Adrenal gland (tissue), 19 donors: ENCODE results near the gene ALDH3B1. TPM values are rescaled to one million over a fixed set of nuclear protein-coding genes. Genes with fewer than 3 reads are reported as not detected.
A peak's percentile ranks its signal among the peaks of the same experiment; 100 is the strongest.
"Not testable (repeated sequence)": the region's sequence is repeated elsewhere in the genome, so short reads cannot be mapped to it uniquely, and the experiment has no call there.

ENCODE experiments used
- DNase-seq, 7 donors: peaks; one replicate each; pipeline ENCODE4 v3.0.0-alpha.2; 2019 to 2020
- H3K27ac ChIP-seq, 5 donors: fragments of 200-600 bp; sonication (generic) in 4 of 5; 1 replicate in 3 of 5; 2 replicates in 2 of 5; pipeline versions ENCODE4 v1.5.1 to v1.8.0; 2016 to 2020; ENCODE audit warnings: mild to moderate bottlenecking in 1 of 5
- H3K27me3 ChIP-seq: fragments of 200-600 bp; 2 replicates; pipeline ENCODE4 v1.8.0; 2021
- H3K36me3 ChIP-seq, 2 donors: fragments of 200-600 bp; replicated peaks in 1 of 2; 1 replicate in 1 of 2; 2 replicates in 1 of 2; pipeline versions ENCODE4 v1.5.1 to v1.8.0; 2018 to 2022
- H3K4me1 ChIP-seq, 2 donors: fragments of 200-600 bp; replicated peaks in 1 of 2; 1 replicate in 1 of 2; 2 replicates in 1 of 2; pipeline versions ENCODE4 v1.5.1 to v1.8.0; 2018 to 2021
- H3K4me3 ChIP-seq, 4 donors: fragments of 200-600 bp; sonication (generic) in 3 of 4; one replicate each; pipeline ENCODE4 v1.5.1; 2016 to 2018
- H3K9me3 ChIP-seq, 3 donors: fragments of 200-600 bp; sonication (generic) in 1 of 3; replicated peaks in 1 of 3; 1 replicate in 2 of 3; 2 replicates in 1 of 3; pipeline versions ENCODE4 v1.5.1 to v1.8.0; 2016 to 2021
- POLR2A ChIP-seq, 2 donors: fragments of 450-650 bp; IDR thresholded peaks; one replicate each; pipeline ENCODE4 v1.6.1; 2017; ENCODE audit warnings: antibody characterized with exemption in 2 of 2, mild to moderate bottlenecking in 2 of 2, moderate library complexity in 1 of 2
- WGBS, 4 donors: extraction: QIAGEN DNeasy Blood & Tissue Kit in 2 of 4; methylation state at CpG; one replicate each; pipeline versions ENCODE4 v1.1.5 to v1.1.7; 2013 to 2017; 5-methylcytosine and 5-hydroxymethylcytosine counted together
- intact Hi-C, 2 donors: fragments of 100-400 bp; cut with DNase I; formaldehyde crosslinking; loops; one replicate each; pipeline versions ENCODE4 v1.14.1 to v1.15.0; 2022 to 2023
- long read RNA-seq, 10 donors: library from polyadenylated mRNA in 3 of 10; unstranded in 2 of 10; stranded (forward) in 1 of 10; transcript quantifications; one replicate each; pipeline ENCODE4 v2.0.0 and lab custom pipeline, GENCODE V29; 2021 to 2026
- polyA plus RNA-seq, 3 donors: library from polyadenylated mRNA; stranded (reverse); fragments of 200-250 nt in 2 of 3; fragments of 350-450 nt in 1 of 3; fragmentation: Illumina TruSeq in 1 of 3; extraction: RNeasy Lipid Tissue Mini Kit (QIAGEN cat#74804) in 1 of 3; gene quantifications; one replicate each; pipeline ENCODE4 v1.2.3, GENCODE V29; 2013 to 2014
- total RNA-seq, 9 donors: library from RNA; depleted of rRNA in 4 of 9; stranded (reverse); fragments of >200 nt in 4 of 9; fragments of 120-200 nt in 1 of 9; fragmentation: NEBNext Ultra II Directional in 1 of 9; extraction: Animal tissue kit (Norgen Biotek cat#: 25700) in 1 of 9; gene quantifications; one replicate each; pipeline versions ENCODE4 v1.1.0 to v1.2.4, GENCODE V29; 2013 to 2023
- TF ChIP-seq, protein P1 (sequence below), 6 experiments: fragments of 450-650 bp in 4 of 6; fragments of 200-600 bp in 2 of 6; sonication (generic) in 1 of 6; IDR thresholded peaks; 1 replicate in 5 of 6; 2 replicates in 1 of 6; pipeline versions ENCODE4 v1.5.1 to v1.8.0; 2016 to 2021; ENCODE audit warnings: antibody characterized with exemption in 6 of 6, mild to moderate bottlenecking in 2 of 6, moderate library complexity in 1 of 6
- donor health status: healthy with polysubstance abuse.
- donor health status: Bipolar disorder and iron deficiency.
- donor health status: DM: yes; HTN: yes; CAD: no.
- donor health status: DM: no; HTN: no; CAD: no.
- donor health status: DM: no; HTN: no; CAD: no.
- donor health status: DM: yes; HTN: yes; CAD: no.

The ALDH3B1 gene, protein sequence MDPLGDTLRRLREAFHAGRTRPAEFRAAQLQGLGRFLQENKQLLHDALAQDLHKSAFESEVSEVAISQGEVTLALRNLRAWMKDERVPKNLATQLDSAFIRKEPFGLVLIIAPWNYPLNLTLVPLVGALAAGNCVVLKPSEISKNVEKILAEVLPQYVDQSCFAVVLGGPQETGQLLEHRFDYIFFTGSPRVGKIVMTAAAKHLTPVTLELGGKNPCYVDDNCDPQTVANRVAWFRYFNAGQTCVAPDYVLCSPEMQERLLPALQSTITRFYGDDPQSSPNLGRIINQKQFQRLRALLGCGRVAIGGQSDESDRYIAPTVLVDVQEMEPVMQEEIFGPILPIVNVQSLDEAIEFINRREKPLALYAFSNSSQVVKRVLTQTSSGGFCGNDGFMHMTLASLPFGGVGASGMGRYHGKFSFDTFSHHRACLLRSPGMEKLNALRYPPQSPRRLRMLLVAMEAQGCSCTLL
- total RNA-seq (10 to 100 TPM in 8 of 9 donors, under 1 TPM in 1; 0.72 to 70.3 (median 55.0) TPM), polyA plus RNA-seq (10 to 100 TPM; 24.4 to 35.4 (median 26.9) TPM)
- long read RNA-seq, donor 1 = 0 reads
- long read RNA-seq, donor 2 = 0 reads
- long read RNA-seq, donor 3 = 0 reads
- long read RNA-seq, donor 4, transcript ALDH3B1-201 (10 exons, 2,786 nt) = major isoform, 15 of 23 reads
- long read RNA-seq, donor 4, partial matches to known transcripts = 4 of 23 reads
- long read RNA-seq, donor 4, other reads (novel, unspliced or antisense) = 2 of 23 reads
- long read RNA-seq, donor 5, transcript ALDH3B1-201 (10 exons, 2,786 nt) = major isoform, 105 of 131 reads
- long read RNA-seq, donor 5, partial matches to known transcripts = 8 of 131 reads
- long read RNA-seq, donor 5, other reads (novel, unspliced or antisense) = 13 of 131 reads
- long read RNA-seq, donor 6, partial matches to known transcripts = 2 of 5 reads
- long read RNA-seq, donor 6, other reads (novel, unspliced or antisense) = 0 of 5 reads
- long read RNA-seq, donor 7 = 0 reads
- long read RNA-seq, donor 8 = 0 reads
- long read RNA-seq, donor 9 = 0 reads
- long read RNA-seq, donor 10 = 0 reads

DNA sequence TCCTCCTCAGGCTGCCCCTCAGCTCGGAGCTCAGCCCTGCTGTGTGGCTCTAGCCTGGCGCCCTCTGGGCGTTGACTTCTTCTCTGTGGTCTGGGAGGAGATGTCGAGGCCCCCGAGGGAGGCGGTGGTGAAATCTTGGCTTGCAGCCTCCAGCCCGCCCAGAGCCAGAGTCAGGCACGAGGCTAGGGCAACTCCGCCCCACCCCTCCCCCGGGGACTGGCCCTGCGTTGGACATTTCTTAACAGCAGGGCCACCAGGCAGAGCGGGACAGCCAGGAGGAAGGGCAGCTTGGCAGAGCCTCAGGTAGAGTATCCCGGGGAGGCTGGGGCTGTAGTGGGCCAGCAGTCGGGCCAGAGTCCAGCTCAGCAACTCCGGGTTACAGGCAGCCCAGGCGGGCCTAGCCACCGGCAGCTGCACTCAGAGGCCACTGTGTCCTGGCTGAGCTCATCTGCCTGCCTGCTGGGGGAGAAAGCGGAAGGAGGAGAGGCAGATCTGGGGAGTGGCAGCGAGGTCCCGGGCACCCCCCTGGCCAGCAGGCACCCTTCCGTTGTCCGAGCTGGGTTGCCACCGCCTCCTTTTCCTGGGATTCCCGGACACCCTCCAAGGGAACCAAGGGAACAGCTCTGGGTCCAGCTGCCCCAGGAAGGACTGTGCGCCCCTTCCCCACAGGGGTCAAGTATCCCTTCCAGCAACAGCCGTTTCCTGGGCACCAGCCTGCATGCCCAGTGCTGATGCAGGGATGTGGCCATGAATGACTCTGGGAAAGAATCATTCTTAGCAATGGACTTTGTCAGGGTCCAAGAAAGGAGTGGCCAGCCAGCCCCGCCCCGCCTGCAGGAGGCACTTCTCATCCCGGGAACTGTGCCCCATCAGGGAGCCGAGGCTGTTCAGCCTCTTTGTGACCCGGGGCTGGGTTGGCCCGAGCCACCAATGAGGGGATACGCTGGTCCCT is at the start of gene ALDH3B1:
Gene ALDH3B1, plus strand, starts transcription at position 238 of the 952 bp plus-strand sequence. CDS start 4,971 bp downstream, outside the sequence.
- Histone ChIP-seq H3K36me3 (no peaks in the 10 kb centered on the region), H3K27ac (peak within 1 kb of the TSS; percentile 90 to 99 (median 92)), H3K4me3 (peak within 1 kb of the TSS in 2 of 4 donors; percentile 10 to 51), H3K27me3 (no peaks in the 10 kb centered on the region), H3K9me3 (no peaks in the 10 kb centered on the region), H3K4me1 (peaks cover 51 to 68% of the 10 kb centered on the region in 2 donors)
- intact Hi-C loops = loop anchor here in 1 of 2 donors (10.0 kb wide), 1 partner anchor 194 kb away; no protein-coding TSS in a partner anchor
- DNase-seq = peak; percentile 88 to 98 (median 97)
- TF ChIP-seq, protein P1, sequence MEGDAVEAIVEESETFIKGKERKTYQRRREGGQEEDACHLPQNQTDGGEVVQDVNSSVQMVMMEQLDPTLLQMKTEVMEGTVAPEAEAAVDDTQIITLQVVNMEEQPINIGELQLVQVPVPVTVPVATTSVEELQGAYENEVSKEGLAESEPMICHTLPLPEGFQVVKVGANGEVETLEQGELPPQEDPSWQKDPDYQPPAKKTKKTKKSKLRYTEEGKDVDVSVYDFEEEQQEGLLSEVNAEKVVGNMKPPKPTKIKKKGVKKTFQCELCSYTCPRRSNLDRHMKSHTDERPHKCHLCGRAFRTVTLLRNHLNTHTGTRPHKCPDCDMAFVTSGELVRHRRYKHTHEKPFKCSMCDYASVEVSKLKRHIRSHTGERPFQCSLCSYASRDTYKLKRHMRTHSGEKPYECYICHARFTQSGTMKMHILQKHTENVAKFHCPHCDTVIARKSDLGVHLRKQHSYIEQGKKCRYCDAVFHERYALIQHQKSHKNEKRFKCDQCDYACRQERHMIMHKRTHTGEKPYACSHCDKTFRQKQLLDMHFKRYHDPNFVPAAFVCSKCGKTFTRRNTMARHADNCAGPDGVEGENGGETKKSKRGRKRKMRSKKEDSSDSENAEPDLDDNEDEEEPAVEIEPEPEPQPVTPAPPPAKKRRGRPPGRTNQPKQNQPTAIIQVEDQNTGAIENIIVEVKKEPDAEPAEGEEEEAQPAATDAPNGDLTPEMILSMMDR (IDR thresholded peaks at IDR 0.05) = peak in 1 of 6 experiments; percentile 19
- peak; percentile 67 to 93 for TF ChIP-seq POLR2A (IDR thresholded peaks at IDR 0.05)
- WGBS, 4 donors = 10 to 20% (median 13%) methylated on average over 9 to 33 of the region's 33 CpGs

DNA sequence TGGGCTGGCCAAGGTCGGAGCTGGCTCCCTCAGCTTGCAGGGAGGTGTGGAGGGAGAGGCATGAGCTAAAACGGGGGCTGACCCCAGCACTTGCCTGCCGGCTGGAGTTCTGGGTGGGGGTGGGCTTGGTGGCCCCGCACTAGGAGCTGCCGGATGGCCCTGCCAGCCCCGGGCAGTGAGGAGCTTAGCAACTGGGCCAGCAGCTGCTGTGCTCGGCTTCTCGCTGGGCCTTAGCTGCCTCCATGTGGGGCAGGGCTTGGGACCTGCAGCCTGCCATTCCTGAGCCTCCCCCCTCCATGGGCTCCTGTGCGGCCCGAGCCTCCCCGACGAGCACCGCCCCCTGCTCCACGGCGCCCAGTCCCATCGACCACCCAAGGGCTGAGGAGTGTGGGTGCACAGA is 46.9 kb upstream of the ALDH3B1 start:
- H3K36me3 ChIP-seq, H3K4me1 ChIP-seq, DNase-seq, H3K9me3 ChIP-seq, intact Hi-C loops, H3K4me3 ChIP-seq, H3K27ac ChIP-seq, H3K27me3 ChIP-seq: not testable (repeated sequence)
- WGBS, 4 donors = 58 to 95% (median 88%) methylated on average over 4 to 16 of the region's 16 CpGs; no CpG with 5 or more reads in 1 of the 4 donors

DNA sequence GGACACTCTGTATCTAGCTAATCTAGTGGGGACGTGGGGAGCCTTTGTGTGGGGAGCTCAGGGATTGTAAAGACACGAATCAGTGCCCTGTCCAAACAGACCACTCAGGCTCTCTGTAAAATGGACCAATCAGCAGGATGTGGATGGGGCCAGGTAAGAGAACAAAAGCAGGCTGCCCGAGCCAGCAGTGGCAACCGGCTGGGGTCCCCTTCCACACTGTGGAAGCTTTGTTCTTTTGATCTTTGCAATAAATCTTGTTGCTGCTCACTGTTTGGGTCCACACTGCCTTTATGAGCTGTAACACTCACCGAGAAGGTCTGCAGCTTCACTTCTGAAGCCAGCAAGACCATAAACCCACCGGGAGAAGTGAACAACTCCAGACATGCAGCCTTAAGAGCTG is 46.2 kb upstream of the ALDH3B1 start:
- DNase-seq, H3K27me3 ChIP-seq, H3K4me3 ChIP-seq, intact Hi-C loops, H3K27ac ChIP-seq, H3K9me3 ChIP-seq, H3K36me3 ChIP-seq, H3K4me1 ChIP-seq: not testable (repeated sequence)
- 35 to 61% (median 55%) methylated on average over 4 to 6 of the region's 6 CpGs for WGBS, 4 donors

DNA sequence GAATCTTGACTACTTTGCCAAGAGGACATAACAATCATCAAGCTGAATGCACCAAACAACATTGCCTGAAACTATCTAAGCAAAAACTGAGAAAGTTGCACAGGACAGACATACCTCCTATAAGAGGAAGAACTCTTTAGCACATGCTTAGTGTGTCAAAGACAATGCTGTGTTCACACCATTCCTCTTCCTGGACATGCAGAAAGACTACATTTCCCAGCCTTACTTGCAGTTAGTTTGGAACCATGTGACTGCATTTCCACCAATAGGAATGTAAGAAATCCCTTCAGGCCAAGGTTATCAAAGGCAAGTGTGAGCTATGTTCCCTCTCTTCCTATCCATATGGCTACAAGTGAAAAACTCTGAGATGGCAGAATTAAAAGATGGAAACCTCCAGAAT is 45.4 kb upstream of the ALDH3B1 start:
- H3K4me1 ChIP-seq, intact Hi-C loops, DNase-seq, H3K27ac ChIP-seq, H3K36me3 ChIP-seq, H3K9me3 ChIP-seq, H3K4me3 ChIP-seq, H3K27me3 ChIP-seq: not testable (repeated sequence)

DNA sequence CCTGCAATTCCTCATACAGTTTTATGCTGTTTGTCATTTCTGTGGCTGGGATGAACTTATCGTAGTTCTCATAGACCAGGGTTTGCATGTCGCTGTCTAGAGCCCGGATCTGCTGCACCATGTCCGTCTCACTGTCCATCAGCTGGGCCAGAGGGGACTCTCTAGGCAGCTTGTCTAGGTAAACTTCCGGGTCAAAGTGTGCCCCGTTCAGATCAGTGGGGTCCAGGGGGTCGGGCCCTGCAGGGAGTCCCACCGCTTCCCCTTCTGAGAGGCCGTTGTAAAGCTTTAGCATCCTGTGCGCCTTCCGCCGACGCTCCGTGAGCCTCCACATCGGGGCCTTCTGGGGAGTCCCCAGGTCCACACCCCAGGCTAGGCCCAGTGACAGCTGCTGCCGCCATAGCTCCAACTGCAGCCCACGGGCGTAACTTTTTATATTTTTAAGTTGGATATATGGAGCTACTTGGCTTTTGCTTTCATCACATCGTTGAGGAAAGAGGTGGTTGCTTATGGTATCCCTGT is 44.2 kb upstream of the ALDH3B1 start:
- H3K27me3 ChIP-seq, H3K27ac ChIP-seq, intact Hi-C loops, H3K36me3 ChIP-seq, DNase-seq, H3K4me3 ChIP-seq, H3K4me1 ChIP-seq, H3K9me3 ChIP-seq: not testable (repeated sequence)
- WGBS, 4 donors = 90 to 96% (median 92%) methylated on average over 10 to 19 of the region's 19 CpGs

DNA sequence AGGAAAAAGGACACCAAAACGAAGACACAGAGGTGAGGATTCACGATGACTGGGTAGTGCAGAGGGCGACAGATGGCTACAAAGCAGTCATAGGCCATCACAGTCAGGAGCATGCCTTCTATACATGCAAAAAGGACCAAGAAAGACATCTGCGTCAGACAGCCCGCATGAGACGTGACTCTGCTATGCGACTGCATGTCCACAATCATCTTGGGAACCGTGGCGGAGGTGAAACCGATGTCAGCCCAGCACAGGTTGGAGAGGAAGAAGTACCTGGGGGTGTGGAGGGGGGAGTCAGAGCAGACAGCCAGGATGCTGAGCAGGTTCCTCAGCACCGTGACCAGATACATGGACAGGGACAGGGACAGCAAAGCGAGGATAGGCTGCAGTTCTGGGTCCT is 35.4 kb upstream of the ALDH3B1 start:
- DNase-seq, intact Hi-C loops: not testable (repeated sequence)
- 84 to 93% (median 84%) methylated on average over 12 of the region's 12 CpGs for WGBS, 4 donors

DNA sequence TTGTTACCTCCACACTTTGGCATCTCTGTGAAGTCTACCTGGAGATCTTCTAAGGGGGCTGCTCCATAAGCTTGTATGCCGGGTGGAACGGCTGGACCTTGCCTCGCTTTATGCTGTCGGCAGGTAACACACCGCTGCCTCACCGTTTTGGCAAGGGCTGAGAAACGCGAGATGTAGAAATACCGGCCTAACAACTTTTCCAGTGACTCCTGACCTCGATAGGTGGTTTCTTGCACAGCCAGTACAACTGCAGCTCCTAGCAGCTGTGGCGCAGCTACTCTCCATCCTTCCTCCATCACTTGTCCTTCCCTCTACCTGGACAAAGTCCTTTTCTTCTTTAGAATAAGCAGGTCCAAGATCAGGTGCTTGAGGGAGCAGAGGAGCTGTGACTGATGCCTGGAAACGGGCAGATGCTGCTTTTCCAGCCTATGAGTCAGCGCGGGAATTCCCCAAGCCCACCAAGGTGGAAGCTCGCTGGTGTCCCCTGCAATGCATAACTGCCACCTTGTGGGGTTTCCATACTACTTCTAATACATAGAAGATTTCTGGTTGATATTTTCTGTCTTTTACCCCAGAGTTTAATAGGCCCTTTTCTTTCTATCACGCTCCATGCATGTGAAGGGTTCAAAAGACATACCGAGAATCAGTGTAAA is 31.2 kb upstream of the ALDH3B1 start:
- intact Hi-C loops, H3K4me1 ChIP-seq, H3K27me3 ChIP-seq, H3K4me3 ChIP-seq, H3K36me3 ChIP-seq, H3K27ac ChIP-seq, H3K9me3 ChIP-seq, DNase-seq: not testable (repeated sequence)
- WGBS, 4 donors = 71 to 73% (median 72%) methylated on average over 17 of the region's 17 CpGs

More for the DNA sequence above, 35.4 kb upstream of the ALDH3B1 start:
- H3K4me3 ChIP-seq, H3K27ac ChIP-seq, H3K9me3 ChIP-seq, H3K36me3 ChIP-seq, H3K4me1 ChIP-seq, H3K27me3 ChIP-seq: not testable (repeated sequence)

DNA sequence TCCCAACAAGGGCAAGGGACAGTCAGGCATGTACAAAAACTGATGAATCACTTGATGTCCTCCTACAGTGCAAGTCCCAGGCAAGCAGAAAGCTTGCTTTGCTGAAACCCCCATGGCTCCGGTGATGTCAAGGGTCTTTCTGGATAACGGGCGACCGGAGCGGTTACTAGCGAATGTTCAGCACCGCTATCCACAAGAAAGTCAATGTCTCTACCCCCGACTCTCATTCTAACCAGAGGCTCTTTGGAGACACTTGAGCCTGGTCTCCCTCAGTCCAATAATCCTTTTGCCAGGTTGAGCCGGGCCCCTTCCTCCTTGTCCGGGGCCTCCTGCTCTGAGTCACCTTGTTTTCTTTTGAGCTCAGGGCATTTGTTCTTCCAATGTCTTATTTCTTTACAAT is 28.9 kb upstream of the ALDH3B1 start:
- DNase-seq = not testable (repeated sequence)
- 83 to 94% (median 89%) methylated on average over 6 to 10 of the region's 10 CpGs for WGBS, 4 donors

More for the DNA sequence above, 28.9 kb upstream of the ALDH3B1 start:
- H3K4me1 ChIP-seq, H3K9me3 ChIP-seq, H3K4me3 ChIP-seq, intact Hi-C loops, H3K27me3 ChIP-seq, H3K36me3 ChIP-seq, H3K27ac ChIP-seq: not testable (repeated sequence)
